ENCODE results near the gene DMD.

GRCh38 chrX:33078273-33078672 is 133.1 kb downstream of the DMD start:
- no peak for TF ChIP-seq CTCF (conservative IDR thresholded peaks at IDR 0.05)
- no peak for TF ChIP-seq ZFX (IDR thresholded peaks at IDR 0.05)

All from C4-2B (cell line).